Activated CD8-positive, alpha-beta T cell treated with anti-CD3 and anti-CD28 coated beads for 36 hours (primary cell): ENCODE data around the gene TRAF6. TPM values are rescaled to one million over a fixed set of nuclear protein-coding genes. Genes with fewer than 3 reads are reported as not detected.

ENCODE experiments used
- ATAC-seq: fragments of 200-7000 bp; cut with Tn5 transposase; one replicate; pipeline ENCODE4 v1.10.0; 2021; ENCODE audit warnings: mild to moderate bottlenecking, moderate library complexity
- CTCF ChIA-PET: fragments of 350-600 bp; sonication (Branson Sonifier 250); formaldehyde crosslinking; loops from one replicate; lab custom pipeline; 2021; ENCODE audit warnings: antibody characterized with exemption; lab: Charles Lee
- POLR2A ChIA-PET: fragments of 350-600 bp; sonication (Branson Sonifier 250); formaldehyde crosslinking; loops from one replicate; lab custom pipeline; 2021; ENCODE audit warnings: antibody characterized with exemption; lab: Charles Lee
- DNase-seq: peaks from one replicate; pipeline ENCODE4 v3.0.0-alpha.2; 2020
- H3K27ac Mint-ChIP-seq: one replicate; pipeline ENCODE4 v1.8.0; 2021; ENCODE audit warnings: mild to moderate bottlenecking, mixed read lengths
- H3K27me3 Mint-ChIP-seq: one replicate; pipeline ENCODE4 v1.8.0; 2021; ENCODE audit warnings: mixed read lengths
- H3K36me3 Mint-ChIP-seq: one replicate; pipeline ENCODE4 v1.8.0; 2021; ENCODE audit warnings: low read depth, mixed read lengths
- H3K4me1 Mint-ChIP-seq: one replicate; pipeline ENCODE4 v1.8.0; 2021; ENCODE audit warnings: low read depth, mixed read lengths
- H3K4me3 Mint-ChIP-seq: one replicate; pipeline ENCODE4 v1.8.0; 2021; ENCODE audit warnings: mild to moderate bottlenecking, moderate library complexity, mixed read lengths
- H3K9me3 Mint-ChIP-seq: one replicate; pipeline ENCODE4 v1.8.0; 2021; ENCODE audit warnings: mixed read lengths
- CTCF ChIP-seq: fragments of 200-600 bp; IDR thresholded peaks from one replicate; pipeline ENCODE4 v1.8.0; 2022; ENCODE audit warnings: antibody characterized with exemption, mild to moderate bottlenecking
- intact Hi-C: fragments of 100-400 bp; cut with micrococcal nuclease; formaldehyde crosslinking; loops from one replicate; pipeline ENCODE4 v1.10.0; 2022
- total RNA-seq, 2 experiments: library from RNA; stranded (reverse); gene quantifications; one replicate each; pipeline ENCODE4 v1.2.3, GENCODE V29; 2021

The TRAF6 gene
- total RNA-seq, 2 experiments from 2014 or later, result 8.8 to 10.3 TPM

GRCh38 chr11:36467012-36467411 lies 43.1 kb downstream of the TRAF6 start:
- H3K36me3 Mint-ChIP-seq, result no peaks in the 10 kb centered on the region
- TF ChIP-seq CTCF, result no peak
- no peak for DNase-seq
- H3K27me3 Mint-ChIP-seq, result no peaks in the 10 kb centered on the region
- intact Hi-C loops, result no loop called here
- POLR2A ChIA-PET, result no interaction called here
- no peak overlapping the region for H3K27ac Mint-ChIP-seq
- no peak for ATAC-seq
- H3K4me3 Mint-ChIP-seq, result no peak overlapping the region
- H3K4me1 Mint-ChIP-seq, result no peaks in the 10 kb centered on the region
- H3K9me3 Mint-ChIP-seq, result no peaks in the 10 kb centered on the region
- CTCF ChIA-PET, result no interaction called here

GRCh38 chr11:36465449-36466163 lies 44.5 kb downstream of the TRAF6 start:
- Mint-ChIP-seq H3K27ac (no peak overlapping the region), H3K4me1 (no peaks in the 10 kb centered on the region), H3K9me3 (no peaks in the 10 kb centered on the region), H3K4me3 (no peak overlapping the region), H3K36me3 (no peaks in the 10 kb centered on the region), H3K27me3 (no peaks in the 10 kb centered on the region)
- DNase-seq (no peak), ATAC-seq (peak; percentile 74)
- intact Hi-C loops, result no loop called here
- CTCF ChIA-PET, result interaction anchor here (0.9 to 2.2 kb wide), 3 partner anchors 10 to 27 kb away, joined by 4 to 8 read pairs (median 4); no protein-coding TSS in a partner anchor
- POLR2A ChIA-PET, result no interaction called here
- TF ChIP-seq CTCF, result no peak

- Mint-ChIP-seq H3K27me3 (no peaks in the 10 kb centered on the region), H3K27ac (no peak overlapping the region), H3K9me3 (no peaks in the 10 kb centered on the region), H3K4me3 (no peak overlapping the region), H3K4me1 (peaks cover 3% of the 10 kb centered on the region), H3K36me3 (no peaks in the 10 kb centered on the region)
- DNase-seq (no peak), ATAC-seq (no peak)
- ChIA-PET CTCF (interaction anchor here (0.9 to 2.2 kb wide), 4 partner anchors 9 to 28 kb away, joined by 3 to 8 read pairs (median 4); no protein-coding TSS in a partner anchor), POLR2A (interaction anchor here (0.6 kb wide), 1 partner anchor 9 kb away, joined by 3 read pairs; no protein-coding TSS in a partner anchor)
- intact Hi-C loops, result no loop called here
- no peak for TF ChIP-seq CTCF
Observed at GRCh38 chr11:36464720-36465119, 45.4 kb downstream of the TRAF6 start.

GRCh38 chr11:36463781-36464180 lies 46.3 kb downstream of the TRAF6 start:
- Mint-ChIP-seq H3K27me3 (no peaks in the 10 kb centered on the region), H3K27ac (no peak overlapping the region), H3K9me3 (no peaks in the 10 kb centered on the region), H3K4me3 (no peak overlapping the region), H3K4me1 (peaks cover 3% of the 10 kb centered on the region), H3K36me3 (no peaks in the 10 kb centered on the region)
- ChIA-PET CTCF (interaction anchor here (1.2 to 2.2 kb wide), 2 partner anchors 10 to 15 kb away, joined by 3 to 8 read pairs; no protein-coding TSS in a partner anchor), POLR2A (no interaction called here)
- intact Hi-C loops, result no loop called here
- DNase-seq (no peak), ATAC-seq (no peak)
- no peak for TF ChIP-seq CTCF

GRCh38 chr11:36462321-36462720 lies 47.8 kb downstream of the TRAF6 start:
- Mint-ChIP-seq H3K4me3 (no peak overlapping the region), H3K4me1 (peaks cover 3% of the 10 kb centered on the region), H3K27me3 (no peaks in the 10 kb centered on the region), H3K36me3 (no peaks in the 10 kb centered on the region), H3K9me3 (no peaks in the 10 kb centered on the region), H3K27ac (no peak overlapping the region)
- ChIA-PET CTCF (interaction anchor here (0.9 to 3.0 kb wide), 2 partner anchors 17 to 30 kb away, joined by 3 to 9 read pairs; no protein-coding TSS in a partner anchor), POLR2A (no interaction called here)
- intact Hi-C loops, result no loop called here
- DNase-seq (no peak), ATAC-seq (no peak)
- TF ChIP-seq CTCF, result no peak
